Myocyte (in vitro differentiated cells): ENCODE results near the gene ELOVL2. TPM values are rescaled to one million over a fixed set of nuclear protein-coding genes. Genes with fewer than 3 reads are reported as not detected.

ENCODE experiments used
- total RNA-seq: library from RNA; depleted of rRNA; stranded (reverse); fragments of >200 nt; gene quantifications from 2 replicates; pipeline ENCODE4 v1.2.3, GENCODE V29; 2014

The ELOVL2 gene
- total RNA-seq, 1 donor from 2014 or later = 0.05 TPM

Other genes starting within 250 kb of the ELOVL2 start
- 0.05 TPM in 1 of 2 replicates, not detected in the other for gene MAK, start 205.8 kb downstream of the ELOVL2 start, total RNA-seq
- not detected in 2 replicates for gene GCM2, start 162.3 kb downstream of the ELOVL2 start, total RNA-seq
- gene SYCP2L, start 157.3 kb downstream of the ELOVL2 start, total RNA-seq = 0.40 TPM in 1 of 2 replicates, not detected in the other
- 20.0 TPM in 2 replicates for gene SMIM13, start 49.5 kb upstream of the ELOVL2 start, total RNA-seq
- gene ERVFRD-1, start 67.4 kb upstream of the ELOVL2 start, total RNA-seq = not detected in 2 replicates
- 3.4 and 4.5 TPM in 2 replicates for gene NEDD9, start 188.4 kb upstream of the ELOVL2 start, total RNA-seq